CD4-positive, alpha-beta T cell treated with Interferon gamma for 1 hour (primary cell): ENCODE data around the gene TOP3B.

Experiments used
- DNase-seq: peaks from one replicate; pipeline ENCODE4 v3.0.0-alpha.2; 2020

The TOP3B gene

DNA sequence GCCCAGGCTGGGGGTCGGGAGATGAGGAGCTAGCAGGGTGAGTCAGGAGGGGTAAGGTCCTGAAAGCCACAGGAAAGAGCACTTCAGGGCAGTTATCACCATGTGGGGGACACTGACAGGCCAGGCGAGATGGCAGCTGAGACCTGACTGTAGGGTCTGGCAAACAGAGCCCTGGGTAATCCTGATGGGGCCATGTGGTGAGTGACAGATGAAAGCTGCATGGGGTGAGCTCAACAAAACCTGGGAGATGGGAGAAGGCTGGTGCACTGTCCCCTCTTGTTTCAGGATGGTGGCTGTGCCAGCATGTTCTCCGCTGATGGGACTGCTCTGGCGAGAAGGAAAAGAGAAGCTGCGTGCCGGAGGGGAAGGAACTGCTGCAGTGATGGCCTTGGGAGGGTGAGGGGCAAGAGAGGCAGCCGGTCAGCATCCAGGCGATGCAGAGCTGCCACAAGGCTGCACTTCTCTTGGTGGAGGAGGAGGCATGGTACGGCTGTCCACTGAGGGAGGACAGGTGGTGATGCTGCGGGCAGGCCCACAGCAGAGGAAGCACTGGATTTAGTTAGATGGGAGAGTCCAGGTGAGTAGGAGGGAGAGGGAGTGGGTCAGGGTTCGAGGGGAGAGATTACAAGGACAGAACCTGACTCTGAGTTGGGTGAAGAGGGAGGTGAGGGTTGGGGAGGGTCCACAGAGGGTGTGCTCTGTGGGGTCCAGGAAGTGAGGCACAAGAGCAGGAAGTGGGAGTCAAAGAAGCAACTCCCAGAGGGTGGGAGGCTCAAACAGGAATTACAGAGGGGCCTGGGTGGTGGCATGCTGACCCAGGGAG lies 3.8 kb downstream of the TOP3B start:
- DNase-seq, result no peak

DNA sequence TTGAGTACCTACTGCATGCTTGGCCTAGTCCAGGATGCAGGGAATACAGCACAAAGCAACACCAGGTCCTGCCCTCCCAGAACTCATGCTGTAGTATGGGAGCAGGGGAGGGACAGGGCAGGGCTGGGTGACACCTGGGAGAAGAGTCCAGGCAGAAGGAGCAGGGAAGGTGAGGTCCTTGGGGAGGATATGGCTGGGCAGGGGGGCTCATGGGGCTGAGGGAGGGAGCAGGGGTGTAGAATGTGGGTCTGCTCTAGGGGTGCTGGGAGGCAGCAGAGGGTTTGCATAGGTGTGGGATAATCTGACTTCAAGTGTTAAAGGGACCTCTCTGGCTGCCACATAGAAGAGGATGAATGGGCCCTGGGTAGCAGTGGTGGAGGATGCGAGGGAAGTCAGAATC lies 4.8 kb downstream of the TOP3B start:
- DNase-seq, result no peak

DNA sequence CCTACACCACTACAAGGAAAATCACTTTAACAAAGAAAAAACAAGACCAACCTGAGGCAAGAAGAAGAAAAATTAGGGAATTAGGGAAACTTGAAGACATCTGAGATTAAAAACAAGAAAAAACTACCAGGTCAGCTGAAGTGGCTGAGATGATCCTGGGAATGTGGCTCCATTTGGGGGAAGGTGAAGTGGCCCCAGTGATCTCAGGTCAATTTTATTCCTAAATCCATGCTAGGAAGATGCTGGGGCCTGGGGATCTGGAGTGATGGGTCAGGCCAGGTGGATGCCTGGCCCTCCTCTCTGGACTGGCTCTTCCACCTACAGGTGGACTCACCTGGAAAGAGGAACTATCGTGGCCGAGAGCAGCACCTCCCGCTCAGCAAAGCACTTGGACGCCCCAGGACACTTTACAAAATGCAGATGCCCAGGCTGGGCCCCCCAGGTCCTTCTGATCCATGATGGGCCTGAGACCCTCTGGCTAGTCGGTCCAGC lies 6.7 kb downstream of the TOP3B start:
- no peak for DNase-seq

DNA sequence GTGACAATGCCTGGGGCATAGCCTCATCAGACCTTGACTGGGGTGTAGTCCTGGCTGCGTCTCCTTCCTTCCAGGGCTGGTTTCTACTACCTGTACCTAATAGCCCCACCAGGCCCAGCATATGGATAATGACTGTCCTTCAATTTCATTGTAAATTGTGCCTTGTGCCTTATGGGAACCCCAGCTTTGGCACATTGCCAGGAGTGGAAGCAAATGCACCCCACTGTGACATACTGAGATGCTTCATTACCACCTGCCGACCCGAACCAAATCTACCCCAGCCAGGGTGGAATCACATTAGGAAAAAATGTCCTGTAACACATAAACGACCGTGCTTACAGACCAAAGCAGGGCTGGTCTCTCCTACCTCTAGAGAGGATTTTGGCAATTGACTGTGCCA lies 7.3 kb downstream of the TOP3B start:
- DNase-seq, result no peak

DNA sequence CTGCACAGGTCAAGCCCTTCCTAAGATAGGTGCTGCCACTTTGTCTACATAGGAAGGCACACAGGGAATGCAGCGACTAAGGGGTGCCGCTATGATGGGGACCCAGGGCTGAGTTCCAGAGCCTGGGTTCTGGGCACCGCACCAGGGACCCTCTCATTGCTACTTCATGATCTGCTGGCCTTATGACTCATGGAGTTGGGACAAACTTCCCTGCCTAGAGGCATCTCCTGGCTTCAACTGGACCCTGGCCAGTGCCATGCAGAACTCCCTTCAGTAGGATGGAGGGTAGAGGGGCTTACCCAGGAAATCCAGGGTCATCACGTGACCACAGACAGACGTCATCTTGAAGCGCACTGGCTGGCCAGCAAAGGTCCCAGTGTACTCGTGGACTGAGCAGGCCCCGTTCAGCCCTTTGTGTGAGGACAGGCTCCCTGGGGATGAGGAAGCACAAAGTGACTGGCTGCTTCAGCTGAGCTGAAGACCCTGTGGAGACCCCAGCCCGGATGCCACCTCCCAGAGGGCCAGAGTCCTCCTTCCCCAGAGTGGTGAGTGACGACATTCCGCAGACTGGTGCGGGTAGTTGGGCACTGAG lies 8.4 kb downstream of the TOP3B start:
- no peak for DNase-seq

DNA sequence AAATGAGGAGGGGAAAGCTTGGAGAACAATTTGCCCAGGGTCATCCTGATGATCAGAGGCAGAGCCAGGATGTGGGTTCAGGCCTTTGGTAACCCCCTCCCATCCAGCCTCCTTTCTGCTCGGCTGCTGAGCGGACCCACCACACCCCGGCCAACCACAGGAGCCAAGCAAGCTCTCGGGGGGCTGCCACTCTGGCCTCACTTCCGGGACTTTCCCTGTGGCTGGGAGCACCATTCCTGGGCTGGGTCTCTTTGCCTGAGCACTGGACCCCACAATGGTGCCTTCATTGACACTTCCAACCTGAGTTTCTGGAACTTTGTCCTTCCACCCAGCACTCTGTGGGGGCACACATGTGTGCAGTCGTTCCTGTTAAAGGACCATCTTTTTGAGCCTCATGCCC lies 9.8 kb downstream of the TOP3B start:
- DNase-seq, result no peak

DNA sequence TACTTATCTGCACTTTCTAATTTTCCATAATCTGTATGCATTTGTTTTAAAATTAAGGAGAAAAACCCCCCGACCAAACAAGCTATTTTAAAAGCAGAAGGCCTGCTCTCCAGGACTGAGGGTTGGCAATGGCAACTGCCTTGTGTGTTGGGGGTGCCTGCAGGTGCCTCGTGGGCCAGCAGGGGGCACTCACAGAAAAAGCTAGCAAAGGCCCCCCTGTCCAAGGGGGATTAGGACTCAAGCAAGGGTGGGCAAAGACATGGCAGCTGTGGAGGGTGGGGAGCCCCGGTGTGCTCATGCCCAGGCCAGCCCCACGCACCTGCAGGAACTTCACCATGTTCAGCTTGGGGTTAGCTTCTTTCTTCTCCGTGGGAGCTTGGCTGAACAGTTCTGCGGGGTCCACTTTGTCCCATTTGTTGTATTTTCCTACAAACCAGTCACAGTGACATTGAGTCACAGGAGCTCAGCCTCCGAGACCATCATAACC lies 10.3 kb downstream of the TOP3B start:
- peak; percentile 39 for DNase-seq

DNA sequence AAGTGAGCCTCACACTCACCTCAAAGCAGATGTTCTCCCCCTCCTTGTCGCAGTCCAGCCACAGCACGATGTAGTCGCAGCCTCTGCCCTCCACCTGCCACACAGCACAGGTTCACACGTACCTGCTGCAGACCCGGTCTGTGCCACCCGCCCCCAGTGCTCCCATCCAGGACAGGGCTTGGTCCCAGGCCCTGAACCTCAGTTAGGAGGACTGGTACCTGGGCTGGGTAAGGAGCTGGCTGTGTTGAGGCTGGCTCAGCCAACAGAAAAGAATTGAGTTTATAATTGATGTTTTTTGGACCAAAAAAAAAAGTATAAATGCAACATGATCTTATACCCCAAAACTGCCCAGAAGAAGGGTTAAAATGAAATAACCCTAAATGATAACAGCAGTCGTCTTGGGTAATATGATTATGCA lies 10.7 kb downstream of the TOP3B start:
- DNase-seq, result no peak

DNA sequence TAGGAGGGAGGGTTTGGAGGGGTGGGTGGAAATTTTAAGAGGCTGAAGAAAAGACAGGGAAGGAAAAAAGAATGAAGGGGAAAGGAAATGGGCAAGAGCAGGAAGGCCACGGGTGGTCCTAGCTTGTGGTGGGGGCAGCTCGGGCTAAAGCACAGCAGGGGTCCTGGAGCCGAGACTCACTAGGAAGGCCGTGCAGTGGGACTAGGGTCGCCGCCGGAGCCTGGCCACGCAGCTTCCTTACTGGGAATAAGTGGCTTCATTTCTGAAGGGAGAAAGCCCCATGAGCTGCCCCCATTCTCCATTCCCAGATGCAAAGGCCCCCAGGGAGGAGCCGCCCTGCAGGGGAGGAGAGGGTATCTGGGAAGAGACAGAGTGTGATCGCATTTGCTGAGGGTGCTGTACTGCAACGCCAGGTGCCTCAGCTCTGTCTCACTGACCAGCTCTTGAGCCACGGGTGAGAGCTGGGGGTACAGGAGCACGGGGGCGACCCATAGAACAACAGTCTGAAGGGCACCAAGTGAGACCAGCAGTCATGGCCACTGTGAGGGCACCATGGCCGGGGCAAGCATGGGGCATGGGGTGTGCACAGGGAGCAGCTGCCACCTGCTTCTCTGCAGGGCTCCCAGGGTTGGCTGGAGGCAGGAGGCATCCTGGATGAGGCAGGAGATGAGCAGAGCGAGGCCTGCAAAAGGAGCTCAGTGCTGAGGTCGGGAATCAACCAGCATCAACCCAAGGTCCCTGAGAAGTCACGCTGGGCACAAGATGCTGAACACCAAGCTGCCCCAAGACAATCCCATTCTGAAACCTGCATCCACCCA lies 11.6 kb downstream of the TOP3B start:
- DNase-seq, result no peak

DNA sequence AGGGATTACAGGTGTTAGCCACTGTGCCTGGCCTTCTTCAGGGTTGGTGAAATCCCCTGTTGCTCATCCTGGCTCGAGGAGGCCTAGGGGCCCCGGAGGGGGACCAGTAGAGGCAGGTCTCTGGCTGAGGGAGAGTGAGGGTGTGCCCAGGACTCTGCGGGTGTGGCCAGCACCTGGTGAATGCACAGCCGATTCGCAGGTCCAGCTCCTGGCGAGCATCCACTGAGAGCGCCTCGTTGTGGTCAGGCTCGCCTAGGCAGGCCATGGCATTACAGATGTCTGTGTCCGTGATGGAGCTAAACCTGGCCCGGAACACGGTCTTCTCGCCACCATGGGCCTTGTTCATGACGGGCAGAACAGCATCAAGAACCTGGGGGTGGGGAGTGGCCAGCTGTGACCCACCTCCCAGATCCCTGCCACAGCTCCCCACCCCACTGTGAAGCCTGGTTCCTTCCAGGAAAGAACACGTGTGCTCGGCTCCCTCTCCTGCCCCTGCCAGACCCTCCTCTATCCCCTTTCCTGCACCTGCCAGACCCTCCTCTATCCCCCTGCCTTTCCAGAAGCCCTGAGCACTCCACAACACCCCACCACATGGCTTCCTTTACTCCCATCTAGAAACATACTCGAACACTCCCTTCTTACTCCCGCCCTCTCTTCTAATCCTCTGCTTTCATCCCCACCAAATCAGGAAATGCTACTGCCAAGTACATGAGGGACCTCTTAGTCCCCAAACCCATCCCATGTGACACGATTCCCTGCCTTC lies 12.4 kb downstream of the TOP3B start:
- no peak for DNase-seq

DNA sequence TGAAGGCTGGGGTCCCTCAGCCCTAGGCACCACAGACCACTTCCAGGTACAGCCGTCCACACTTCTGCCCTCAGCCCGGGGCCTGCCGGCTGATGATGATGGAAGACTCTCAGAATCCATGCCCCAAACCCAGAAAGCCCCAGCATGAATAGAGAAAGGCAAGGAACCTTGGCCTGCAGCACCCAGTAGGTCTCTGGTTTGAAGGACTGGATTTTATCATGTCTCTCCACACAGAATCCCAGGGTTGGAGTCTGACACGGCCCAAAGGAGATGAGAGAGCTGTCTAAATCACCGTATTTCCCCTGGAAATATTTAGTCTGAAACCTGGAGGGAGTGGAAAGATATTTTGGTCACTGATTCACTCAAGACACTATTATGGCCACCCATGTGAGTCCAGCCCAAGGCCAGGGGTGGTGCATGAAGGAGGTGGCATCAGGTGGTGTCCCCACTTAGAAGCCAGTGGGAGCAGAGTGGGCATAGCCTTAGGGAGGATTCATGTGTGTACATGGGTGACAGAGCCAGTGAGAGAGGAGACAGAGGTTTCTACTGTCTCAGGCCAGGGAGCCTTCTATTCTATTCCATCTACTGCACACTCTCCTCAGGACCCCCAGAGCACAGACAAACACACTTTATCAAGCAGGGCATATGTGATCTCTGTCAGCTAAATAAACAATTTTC lies 14.0 kb downstream of the TOP3B start:
- no peak for DNase-seq

DNA sequence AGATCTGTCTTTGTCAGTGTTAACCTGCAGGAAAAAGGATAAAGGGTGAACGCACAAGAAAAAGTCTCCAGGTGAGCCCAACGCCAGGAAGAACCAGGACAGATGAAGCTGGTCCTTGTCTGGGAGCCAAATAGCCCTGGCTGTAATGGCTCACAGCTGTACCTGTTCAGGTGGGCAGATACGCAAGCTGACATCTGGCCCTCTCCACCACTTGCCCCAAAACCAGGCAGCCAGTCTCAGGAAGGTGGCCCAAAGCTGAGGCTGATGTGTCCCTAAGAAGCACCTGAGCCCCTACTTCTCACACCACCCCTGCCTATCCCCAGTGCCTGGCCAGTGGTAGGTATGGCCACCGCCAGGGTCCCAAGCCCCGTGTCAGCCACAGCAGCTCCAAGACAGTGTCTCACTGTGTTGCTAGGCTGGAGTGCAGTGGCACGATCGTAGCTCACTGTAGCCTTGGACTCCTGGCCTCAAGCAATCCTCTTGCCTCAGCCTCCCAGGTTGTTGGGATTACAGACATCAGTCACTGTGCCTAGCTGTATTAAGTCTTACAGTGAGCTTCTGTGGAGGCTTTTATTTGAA lies 14.8 kb downstream of the TOP3B start:
- DNase-seq, result no peak

DNA sequence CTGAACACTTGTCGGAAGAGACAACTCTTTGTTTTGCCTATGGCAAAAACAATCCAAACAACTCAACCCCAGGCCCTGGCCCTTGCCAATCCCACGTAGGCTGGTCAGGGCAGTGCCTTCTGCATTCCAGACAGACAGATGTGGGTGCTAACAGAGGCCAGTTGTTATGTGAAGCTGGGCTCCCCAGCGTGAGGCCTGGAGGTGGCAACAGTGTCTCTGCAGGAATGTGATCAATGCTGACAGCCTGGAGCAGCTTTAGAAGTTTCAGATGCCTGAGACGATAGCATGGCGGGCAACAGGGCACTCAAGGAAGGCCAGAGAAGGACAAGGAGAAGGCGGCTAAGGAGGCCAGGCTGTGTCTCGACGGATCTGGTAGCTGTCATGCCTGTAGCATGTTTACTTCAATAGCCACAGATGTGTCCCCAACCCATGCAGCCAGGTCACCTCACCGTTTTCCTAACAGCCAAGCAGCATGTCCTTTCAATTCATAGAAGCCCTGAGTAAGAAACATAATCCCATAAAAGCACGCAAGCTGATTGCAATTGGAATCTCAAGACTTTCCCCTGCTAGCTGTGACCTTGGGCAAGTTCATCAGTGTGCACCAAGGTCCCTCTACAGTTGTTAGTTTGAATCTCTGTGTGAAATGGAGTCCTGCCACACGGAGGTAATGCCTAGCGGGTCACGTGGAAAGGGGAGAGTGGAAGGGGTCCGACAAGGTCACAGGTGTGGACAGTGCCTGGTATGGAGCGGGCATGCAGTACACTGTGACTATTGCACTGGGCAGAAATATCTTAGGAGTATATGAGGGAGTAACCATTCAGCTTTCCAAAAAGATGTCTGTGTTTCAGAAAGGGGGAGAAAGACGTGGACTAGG lies 15.7 kb downstream of the TOP3B start:
- DNase-seq, result no peak

DNA sequence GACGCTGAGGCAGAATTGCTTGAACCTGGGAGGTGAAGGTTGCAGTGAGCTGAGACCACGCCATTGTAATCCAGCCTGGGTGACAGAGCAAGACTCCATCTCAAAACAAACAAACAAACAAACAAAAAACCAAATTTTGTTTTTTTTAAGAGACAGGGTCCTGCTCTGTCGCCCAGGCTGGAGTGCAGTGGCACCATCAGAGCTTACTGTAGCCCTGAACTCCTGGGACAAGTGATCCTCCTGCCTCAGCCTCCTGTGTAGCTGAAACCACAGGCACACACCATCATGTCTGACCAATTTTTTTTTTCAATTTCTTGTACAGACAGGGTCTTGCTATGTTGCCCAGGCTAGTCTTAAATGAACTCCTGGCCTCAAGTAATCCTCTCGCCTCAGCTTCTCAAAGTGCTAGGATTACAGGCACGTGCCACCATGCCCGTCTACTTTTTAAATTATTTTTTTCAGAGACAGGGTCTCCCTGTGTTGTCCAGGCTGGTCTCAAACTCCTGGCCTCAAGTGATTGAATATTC lies 16.8 kb downstream of the TOP3B start:
- no peak for DNase-seq

DNA sequence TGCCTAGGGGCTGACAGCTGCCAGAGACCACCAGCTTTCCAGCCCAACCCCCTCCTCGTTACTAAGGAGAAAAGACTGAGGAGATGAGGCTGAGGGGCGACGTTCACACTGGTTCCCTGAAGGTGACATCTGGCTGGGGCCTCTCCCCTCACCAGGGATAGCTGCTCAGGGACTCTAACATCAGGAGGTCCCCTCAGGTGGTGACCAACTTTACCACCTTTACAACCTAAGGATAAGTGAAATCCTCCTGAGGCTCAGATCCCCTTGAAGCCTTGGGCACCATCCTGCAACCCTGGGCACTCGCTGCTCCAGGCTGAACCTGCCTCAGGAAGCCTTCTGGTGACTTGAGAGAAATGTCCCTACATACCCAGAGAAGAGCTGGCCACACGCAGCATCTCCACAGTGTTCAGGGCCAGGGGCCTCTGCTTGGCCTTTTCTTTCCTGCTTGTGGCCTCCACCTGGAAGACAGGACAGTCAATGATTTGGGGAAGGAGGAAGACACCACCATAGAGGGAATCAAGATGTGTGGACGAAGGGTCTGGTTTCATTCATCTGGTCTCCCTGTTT lies 17.6 kb downstream of the TOP3B start:
- no peak for DNase-seq

DNA sequence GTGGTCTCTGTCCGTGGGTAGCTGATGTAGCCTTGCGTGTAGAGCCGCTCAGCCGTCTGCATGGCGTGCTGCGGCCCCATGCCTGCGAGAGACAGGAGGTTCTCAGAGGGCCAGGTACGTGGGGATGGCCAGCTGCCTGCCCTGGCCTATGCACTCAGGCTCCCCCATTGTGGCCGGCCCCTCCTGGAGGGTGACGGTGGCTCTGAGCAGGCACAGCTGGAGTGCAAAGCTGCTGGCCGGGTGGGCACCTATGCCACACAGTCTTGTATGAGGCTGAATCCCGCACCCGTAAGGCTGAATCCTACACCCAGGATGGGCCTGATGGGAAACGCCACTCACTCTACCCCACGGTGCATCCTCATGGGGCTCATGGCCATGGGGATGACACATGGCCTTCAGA lies 18.4 kb downstream of the TOP3B start:
- DNase-seq, result no peak

DNA sequence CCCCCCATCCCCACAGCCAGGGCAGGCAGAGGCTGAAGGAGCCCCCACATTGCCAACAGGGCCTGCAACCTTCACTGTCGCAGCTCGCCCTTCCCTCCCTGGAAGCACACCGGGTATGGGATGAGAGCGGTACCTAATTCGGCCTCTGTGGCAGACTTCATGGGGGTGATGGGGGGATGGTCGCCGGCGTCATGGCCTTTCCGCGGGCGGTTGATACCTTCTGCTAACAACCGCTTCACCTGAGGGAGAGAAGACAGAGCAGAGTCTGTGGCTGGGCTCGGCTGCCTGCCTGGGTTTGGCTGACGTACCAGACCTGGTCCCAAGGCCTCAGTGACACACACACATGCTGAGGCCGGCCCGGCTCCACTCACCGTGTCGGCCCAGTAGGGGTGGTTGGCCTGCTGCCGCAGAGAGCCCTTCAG lies 18.8 kb downstream of the TOP3B start:
- no peak for DNase-seq

DNA sequence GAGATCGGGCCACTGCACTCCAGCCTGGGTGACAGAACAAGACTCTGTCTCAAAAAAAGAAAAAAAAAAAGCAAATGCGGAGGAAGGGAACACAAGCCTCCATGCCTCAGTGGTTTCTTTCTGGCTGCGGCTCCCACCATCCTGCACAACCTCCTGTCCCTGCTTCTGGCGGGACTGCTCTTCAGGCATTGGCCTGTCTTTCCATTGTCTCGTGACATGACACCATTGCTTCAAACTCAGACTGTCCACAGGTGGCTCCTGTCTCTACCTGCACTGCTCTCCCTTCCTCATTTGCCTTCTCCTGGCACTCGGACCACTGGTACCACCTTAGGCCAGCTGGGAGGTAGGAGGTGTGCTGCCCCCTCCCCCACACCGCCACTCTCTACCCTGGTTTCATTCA lies 19.3 kb downstream of the TOP3B start:
- no peak for DNase-seq

DNA sequence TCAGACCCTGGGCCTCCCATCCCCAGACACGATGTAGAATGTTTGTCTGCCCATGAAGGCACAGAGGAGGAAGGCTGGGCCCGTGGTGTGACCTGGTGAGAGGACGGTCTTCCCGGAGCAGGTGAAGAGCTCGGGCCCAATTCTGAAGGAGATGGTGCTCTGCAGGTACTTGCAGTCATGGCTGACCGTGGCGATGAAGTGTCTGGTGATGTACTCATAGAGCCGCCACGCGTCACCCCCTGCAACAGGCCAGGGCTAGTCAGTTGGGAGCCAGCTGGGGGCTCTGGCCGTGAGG lies 20.0 kb downstream of the TOP3B start:
- no peak for DNase-seq

DNA sequence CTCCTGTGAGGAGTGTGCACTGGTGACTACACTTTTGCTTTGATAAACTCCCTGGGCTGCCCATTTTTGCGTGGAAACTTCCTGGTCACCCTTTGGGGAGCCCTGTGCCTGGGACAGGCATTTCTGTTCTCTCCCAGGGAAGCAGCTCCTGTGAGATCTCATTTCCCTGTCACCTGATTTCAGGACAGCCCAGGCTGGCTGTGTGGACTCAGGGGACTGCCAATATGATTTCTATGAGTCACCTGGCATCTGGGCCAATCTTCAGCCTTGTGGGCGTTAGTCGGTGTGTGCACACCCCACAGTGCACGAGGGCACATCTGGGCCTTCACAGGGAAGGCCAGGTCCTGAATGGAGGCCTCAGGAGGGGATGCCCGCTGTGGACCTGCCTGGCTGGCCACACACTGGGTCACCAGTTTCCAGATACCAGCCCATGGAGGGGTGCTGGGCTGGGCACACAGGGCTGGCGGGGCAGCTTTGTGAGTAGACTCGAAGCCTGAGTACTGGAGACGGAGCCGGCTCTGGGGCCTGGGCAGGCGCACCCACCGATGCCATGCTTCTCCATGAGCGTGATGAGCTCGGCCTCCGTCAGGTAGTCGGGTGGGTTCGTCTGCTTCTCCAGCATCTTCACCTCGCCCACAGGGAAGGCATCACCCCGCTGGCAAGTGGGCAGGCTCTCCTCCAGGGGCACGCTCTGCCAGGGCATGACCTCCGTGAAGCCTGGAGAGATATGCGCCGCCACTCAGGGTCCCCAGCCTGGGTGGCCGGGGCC lies 20.5 kb downstream of the TOP3B start:
- DNase-seq, result no peak
